Activated CD4-positive, alpha-beta T cell treated with anti-CD3 and anti-CD28 coated beads, Interleukin-2, amount 50 U/mL, for 4 hours (primary cell): ENCODE results near the gene RNF186.
"Not testable (repeated sequence)": the region's sequence is repeated elsewhere in the genome, so short reads cannot be mapped to it uniquely, and the experiment has no call there.

Experiments
- DNase-seq, 2 experiments: peaks; one replicate each; pipeline ENCODE4 v3.0.0-alpha.2; 2020

RNF186 gene

DNA sequence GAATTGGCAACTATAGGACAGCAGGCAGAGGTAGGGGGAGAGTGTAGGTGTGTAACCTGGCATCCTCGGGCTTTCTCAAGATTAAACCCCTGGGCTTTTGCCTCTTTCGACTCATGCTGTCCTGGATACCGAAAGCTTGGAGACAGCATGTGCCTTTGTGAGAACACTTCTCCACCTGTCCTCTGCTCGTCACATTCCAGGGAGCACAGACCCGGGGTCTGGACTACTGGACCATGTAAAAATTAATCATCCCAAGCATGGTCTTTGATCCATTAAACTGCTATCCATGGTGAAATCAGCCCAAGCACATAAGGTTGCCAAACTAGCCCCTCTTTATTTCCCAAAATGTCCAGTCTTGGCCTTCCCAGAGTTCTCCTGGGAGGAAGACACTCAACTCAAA is 9.0 kb upstream of the RNF186 start:
- DNase-seq: no peak

DNA sequence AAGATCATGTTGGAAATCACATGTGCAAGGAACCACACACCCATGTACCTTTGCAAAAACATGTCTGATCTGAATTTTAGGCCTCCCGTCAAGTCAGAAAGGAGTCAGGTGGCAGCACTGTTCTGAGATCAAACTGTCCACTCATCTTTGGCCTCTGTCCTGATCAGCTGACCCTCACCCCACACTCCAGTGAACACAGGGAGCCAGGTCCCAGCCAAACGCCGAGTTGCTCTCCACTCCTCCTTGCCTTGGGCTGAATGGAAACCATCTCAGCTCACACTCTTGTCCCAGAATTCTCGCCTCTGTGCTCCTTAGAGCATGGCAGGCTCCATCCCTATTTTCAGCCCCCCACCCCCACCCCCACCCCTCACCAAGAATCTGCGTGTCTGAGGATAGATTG is 4.6 kb upstream of the RNF186 start:
- DNase-seq: no peak

DNA sequence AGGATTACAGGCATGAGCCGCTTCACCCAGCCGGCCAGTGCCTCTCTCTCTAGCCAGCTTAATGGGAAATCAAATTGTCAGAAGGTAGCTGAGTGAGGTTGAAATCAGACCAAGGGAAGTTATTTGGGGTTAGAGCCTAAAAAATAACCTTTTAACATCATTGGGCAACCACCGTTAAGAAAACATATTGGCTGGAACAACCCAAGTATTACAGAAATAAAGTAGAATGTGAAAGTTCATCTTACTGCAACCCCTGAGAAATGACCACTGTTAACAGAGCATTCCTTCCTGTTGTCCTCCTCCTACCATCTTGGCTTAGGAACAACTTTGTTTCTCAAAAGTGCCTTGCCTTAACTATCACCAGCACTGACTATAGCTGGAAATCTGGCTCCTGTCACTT is 3.2 kb upstream of the RNF186 start:
- DNase-seq: no peak

DNA sequence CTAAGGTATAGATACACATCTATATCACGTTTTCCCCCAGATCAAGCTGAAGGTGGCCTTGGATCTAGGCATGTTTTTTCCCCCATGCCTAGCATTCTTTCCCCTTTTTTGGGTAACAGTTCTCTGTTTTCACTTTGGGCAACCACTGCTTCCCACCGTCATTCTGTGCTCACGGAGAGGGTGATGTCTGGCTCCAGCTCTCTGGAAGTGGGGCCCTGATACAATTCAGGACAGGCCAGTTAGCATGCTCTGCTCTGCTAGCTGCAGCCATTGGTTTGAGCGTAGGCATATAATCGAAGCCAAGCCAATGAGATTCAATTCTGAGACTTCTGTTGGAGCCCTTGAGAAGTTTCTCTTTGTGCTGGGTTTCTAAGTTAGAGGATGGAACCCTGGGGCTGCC is 2.1 kb upstream of the RNF186 start:
- no peak for DNase-seq

DNA sequence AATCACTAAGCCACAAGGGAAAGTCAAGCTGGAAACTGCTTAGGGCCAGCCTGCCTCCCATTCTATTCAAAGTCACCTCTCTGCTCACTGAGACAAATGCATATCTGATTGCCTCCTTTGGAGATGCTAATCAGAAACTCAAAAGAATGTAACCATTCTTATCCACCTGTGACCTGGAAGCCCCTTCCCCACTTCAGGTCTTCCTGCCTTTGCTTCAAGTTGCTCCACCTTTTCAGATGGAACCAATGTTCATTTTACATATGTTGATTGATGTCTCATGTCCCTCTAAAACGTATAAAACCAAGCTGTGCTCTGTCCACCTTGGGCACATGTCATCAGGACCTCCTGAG is 1.6 kb upstream of the RNF186 start:
- DNase-seq: not testable (repeated sequence)

DNA sequence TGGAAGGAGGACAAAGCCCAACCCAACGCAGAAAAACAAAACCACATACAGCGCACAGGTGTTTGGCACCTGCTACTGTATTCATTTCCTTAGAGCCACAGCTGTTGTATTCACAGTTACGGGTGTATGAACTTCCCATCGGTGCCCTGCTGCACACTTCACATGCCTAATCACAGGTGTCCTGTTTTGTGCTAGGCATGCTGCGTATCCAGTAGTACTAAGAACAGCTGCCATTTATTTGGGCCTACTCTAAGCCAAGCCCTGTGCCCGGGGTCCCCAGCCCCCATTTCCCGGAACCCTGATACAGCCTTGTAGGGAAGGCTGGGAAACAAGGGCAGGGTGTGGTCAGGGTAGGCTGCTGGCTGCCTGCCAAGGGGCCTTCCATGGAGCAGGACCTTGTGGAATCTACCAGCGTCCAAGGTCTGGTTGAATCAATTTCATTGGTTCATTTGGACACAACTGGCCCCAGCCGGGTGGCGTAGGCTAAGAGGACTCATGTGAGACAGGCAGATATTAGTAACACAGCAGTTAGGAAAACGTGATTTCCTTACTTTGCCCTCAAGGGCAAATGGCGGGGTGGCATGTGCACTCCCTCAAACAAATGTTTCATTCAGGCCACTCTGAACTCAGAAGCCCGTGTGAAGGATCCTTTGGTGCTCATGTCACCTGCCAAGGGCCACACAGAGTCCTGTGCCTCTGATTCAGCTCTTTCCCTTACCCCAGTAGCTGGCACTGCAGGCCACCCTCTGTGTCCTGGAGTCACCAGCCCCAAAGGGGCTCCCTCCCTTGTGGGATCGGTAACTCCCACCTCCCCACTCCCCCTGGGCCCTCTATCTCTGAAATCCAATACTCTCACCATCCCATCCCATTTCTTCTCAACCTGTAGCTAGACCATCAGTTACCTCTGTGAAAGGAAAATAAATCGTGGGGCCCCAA is 986 bp upstream of the RNF186 start:
- DNase-seq: no peak

DNA sequence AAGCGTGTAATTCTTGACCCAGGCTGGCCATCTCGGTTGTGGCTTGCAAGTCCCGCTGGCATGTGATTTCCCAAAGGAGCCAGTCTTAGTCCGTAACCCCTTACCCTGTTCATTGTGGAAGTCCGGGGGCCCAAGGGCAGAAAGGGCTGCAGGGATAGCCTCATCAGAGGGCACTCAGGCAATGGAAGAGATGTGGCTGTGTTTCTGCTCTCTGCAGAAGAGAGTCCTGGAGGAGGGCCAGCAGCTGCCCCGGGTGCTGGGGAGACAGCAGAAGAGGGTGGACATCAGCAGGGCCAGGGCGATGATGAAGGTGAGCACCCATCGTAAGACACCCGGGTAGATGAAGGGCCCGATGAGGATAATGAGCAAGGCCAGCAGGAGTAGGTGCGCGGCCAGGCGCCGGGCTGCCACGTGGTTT is 830 bp downstream of the RNF186 start:
- DNase-seq: no peak

DNA sequence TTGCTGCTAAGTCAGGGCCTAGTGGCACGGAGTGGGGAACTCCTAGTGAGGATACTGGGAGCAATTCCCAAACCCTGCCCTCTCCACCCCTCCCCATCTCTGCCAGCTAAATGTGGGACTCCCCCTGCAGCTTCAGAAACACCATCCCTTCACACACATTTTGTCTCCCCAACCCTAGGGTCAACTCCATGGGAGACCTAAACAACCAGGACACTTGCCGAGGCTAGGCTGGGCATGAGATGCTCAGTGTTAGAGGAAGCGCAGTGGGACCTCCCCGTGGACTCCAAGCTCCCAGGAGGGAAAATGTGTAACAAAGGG is 1.5 kb downstream of the RNF186 start:
- DNase-seq: no peak

DNA sequence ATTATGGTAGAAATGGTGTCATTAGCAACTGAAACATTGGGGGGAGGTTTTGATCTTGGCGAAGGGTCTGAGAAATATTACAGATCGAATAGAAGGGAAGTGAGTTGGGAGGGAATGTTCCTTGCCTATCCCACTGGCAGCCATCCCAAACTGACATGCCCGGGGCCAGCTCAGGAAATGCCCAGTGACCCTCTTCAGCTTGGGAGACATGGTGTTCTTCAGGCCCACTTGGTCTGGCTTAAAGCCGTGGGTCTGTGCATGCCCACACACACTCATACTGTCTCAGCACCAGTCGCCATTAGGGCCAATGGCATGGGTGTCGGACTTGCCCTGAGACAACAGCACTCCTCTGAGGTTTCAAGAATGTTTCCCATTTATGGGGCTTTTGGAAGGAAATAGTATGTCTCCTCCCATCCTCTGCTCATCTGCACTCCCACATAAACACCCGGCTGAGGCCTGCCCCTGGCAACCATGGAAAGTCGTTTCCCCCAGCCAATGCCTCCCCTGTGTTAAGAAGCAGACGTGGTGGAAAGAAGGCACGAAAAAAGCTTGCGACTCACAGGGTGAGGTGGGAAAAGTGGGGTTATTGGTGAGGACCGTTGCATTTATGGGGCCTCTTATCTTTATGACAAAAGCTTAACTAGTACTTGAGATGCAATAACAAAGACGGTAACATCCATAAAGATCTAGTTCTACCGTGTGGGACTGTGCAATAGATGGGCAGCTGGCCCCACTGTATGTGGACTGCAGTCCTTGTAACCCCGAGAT is 2.0 kb downstream of the RNF186 start:
- no peak for DNase-seq

DNA sequence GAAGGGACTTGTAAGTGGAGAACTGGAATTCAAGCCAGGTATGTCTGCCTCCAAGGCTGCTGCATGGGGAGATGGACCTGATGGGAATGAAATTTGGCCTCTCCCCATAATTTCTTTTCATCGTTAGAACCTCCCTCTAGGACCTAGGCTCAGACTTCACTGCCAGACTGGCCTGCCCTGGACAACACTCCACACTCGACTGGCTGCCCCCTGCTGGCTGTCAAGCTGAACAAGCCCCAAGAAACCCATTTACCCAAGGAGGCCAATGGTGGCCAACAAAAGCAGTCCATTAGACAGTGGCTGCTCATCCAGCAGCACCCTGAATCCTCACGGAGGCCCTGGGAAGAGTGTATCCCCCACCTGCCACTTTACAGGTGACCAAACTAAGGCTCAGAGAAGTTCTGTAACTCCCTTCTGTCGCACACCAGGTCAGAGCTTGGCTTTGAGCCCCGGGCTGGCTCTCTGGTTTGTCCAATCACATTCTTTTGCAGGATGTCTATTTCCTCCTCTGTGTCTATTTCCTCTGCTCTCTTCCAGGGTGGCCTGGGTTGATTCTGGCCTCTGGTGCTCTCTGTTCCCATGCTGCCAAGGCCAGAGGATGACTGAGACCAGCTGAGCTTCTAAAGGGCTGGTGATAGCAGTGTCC is 3.8 kb downstream of the RNF186 start:
- peak; percentile 25 to 29 for DNase-seq

DNA sequence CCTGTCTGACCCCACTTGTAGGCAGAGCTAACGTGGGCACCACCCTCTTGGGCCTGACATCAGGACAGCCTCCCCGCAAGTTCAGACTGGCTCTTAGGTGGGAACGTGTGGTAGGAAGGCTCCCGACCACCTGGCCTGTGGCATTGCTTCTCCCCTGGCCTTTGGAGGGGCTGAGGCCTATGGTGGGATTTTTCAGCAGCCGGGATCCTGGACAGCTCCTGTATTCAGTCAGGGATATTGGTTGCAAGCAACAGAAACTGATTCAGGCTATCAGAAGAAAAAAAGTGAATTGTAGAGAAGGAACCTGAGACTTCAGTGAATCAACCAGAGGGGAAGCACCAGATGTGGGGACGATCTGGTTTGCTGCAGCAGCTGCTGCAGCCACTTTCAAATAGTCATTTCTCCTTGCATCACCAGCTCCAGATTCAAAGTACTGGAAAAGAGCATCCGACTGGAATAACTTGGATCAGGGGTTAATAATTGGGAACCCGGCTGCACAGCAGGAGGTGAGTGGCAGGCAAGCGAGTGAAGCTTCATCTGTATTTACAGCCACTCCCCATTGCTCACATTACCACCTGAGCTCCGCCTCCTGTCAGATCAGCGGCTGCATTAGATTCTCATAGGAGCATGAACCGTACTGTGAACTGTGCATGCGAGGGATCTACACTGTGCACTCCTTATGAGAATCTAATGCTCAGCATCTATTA is 5.9 kb downstream of the RNF186 start:
- no peak for DNase-seq

DNA sequence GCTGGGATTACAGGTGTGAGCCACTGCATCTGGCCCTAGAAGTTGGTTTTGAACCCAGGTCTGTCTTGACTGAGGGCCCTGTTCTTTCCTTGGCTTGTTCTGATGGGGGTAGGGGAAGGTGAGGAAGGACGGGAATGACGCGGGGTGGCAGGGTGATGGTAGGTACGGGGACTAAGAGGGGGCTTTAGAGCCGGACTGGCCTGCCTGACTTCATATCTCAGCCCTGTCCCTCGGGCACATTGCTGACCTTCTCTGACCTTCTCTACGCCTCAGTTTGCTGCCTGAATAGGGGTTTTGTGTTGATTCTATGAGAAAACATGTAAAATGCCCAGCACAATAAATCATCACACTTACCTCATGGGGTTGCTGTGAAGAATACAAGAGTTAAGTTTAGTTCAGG is 6.7 kb downstream of the RNF186 start:
- no peak for DNase-seq

DNA sequence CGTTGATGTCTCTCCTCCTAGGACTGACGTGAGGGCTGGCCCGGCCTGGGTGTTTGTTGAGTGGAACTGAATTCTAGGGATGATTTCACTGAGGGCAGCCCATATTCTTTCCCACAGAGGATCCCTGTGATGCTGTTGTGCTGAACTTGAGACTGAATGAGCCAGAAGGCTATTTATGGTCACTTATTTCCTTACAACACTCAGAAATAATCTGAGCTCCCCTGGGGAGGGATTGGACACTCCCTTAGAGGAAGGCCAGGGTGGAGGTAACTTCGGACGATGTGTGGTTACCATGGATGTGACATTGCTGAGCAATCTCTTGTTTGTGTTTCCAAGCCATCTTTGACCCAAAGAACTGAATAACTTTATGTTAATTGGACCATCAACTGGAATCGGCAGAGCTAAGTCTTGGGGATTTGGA is 10.2 kb downstream of the RNF186 start:
- no peak for DNase-seq

DNA sequence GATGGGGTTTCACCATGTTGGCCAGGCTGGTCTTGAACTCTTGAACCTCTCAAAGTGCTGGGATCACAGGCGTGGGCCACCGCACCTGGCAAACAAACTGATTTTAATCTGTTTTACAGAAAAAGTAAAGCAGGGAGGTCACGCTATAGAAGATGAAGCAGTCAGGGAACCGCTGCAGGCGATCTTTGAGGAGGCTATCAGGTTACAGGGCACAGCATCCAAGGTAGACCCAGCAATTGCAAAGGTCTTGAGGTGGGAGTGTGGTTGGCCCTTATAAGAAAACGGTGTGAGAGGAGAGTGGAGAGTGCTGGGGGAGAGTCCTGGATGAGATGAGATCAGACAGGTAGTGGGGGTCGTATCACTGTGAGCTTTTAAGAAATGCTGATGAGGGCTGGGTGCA is 12.8 kb downstream of the RNF186 start:
- DNase-seq: no peak

DNA sequence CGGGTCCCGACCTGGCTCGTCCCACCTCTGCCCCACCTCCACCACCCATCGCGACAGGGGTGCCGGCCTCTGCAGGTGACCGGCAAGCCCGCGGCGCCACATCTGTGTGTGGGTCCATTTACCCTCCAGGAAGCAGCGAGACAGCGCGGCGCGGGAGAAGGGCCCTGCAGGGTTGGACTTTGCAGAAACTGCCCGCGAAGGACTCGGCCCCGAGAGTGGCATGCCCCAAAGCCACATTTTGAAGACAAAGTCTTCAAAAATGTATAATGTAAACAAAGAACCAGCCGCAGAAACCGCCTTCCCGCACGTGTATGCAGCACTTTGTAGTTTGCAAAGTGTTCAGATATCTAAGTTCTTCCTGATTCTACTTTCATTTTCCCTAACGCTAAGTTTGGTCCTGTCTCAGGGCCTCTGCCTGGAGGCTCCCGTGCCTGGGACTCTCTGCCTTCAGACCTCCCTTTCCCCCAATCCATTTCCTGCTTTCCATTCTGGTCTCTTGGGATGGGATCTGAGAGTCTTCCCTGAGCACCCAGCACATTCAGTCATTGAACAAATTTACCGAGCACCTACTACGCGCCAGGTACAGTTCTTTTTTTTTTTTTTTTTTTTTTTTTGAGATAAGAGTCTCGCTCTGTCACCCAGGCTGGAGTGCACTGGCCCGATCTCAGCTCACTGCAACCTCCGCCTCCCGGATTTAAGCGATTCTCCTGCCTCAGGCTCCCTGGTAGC is 14.8 kb downstream of the RNF186 start:
- peak; percentile 24 to 26 for DNase-seq

DNA sequence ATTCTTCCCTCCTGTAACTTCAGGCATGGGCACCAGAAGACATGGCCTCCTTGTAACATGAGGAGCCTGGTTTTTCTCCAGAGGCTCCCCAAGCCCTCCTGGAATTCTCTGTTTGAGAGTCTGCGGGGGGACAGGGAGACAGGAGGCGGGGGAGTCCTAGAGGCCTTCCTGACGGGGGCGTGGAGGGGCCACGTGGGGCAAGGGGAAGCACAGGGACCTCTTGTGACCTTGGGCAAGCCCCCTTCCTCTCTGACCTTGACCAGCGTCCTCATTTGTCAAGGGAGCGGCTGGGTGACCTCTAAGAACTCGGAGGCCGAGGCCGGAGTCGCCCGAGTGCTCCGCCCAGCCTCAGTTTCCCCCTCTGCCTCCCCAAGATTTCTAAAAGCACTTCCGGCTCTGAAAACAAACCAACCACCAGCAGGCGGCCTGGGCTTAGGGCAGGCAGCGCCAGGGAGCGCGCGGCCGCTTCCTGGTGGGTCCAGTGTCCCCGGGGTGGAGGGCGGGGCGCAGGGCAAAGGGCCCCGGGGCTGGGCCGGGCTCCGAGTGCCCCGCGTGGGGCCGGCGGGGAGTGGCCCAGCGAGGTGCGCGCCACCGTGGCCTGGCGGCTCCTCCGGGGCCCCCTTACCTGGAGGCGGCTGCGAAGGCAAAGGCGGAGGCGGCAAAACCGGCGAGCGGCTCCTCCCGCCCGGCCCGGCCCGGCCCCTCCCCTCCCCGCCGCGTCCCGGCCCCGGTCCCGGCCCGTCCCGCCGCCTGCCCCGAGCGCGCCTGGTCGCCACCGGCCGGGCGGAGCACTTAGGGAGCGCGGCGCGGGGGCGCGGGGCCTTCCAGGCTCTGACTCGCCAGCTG is 15.6 kb downstream of the RNF186 start, which contains the start of gene TMCO4:
TMCO4 (minus strand) TSS at position 687 of the 846 bp plus-strand sequence. CDS start 19,158 bp downstream, outside the sequence.
- peak; percentile 29 to 39 for DNase-seq

DNA sequence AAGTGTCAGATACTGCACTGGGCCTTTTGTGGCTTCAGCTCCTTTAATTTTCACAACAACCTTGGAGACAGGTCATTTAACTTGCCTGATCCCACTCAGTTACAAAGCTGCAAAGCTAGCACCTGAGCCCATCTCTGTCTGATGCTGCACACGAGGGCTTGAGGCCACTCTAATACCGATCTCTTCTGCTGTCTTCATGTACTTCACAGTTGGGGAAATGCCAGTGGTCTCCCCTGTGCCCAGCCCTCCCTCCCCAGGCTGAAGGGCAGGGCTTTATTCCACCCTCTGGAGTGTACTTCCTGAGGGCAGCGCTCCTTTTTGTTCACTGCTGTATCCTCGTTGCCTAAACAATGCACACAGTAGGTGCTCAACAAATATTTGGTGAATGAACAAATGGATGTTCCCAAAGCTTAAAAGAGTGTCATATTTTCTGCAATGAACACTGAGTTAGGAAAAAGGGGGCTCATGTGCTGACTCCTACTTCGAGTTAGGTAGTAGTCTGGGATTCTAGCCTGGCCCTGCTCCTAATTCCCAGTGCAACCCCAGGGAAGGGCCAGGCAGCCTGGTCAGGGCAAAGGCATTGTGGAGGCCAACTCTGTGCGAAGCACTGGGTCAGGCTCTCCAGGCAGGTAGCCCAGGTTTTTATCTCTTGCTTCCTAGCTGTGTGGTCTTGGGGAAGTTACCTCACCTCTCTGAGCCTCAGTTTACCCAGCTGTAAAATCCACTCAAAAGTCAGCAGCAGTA is 16.4 kb downstream of the RNF186 start:
- DNase-seq: no peak

DNA sequence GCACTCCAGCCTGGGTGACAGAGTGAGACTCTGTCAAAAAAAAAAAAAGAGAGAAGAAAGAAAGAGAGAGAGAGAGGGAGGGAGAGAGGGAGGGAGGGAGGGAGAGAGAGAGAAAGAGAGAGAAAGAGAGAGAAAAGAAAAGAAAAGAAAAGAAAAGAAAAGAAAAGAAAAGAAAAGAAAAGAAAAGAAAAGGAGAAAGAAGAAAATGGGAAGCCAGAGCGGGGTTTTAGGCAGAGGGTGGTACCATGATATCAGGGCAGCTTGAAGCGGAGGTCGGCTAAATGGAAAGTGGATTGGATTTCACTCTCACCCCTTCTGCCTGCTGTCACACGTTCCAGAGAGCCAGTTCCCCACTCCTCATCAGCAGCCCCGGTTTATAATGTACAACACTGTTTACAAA is 17.3 kb downstream of the RNF186 start:
- no peak for DNase-seq

DNA sequence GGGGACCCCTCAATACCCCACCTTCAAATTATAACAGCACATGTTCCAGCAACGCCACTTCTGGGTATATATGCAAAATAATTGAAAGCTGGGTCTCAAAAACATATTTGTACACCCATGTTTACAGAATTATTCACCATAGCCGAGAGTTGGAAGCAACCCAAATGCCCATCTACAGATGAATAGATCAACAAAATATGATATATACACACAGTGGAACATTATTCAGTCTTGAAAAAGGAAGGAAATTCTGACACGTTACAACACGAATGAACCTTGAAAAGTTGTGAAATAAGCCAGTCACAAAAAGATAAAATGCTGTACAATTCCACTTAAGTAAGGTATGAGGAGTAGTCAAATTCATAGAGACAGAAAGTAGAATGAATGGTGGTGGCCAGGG is 20.5 kb downstream of the RNF186 start:
- DNase-seq: no peak

DNA sequence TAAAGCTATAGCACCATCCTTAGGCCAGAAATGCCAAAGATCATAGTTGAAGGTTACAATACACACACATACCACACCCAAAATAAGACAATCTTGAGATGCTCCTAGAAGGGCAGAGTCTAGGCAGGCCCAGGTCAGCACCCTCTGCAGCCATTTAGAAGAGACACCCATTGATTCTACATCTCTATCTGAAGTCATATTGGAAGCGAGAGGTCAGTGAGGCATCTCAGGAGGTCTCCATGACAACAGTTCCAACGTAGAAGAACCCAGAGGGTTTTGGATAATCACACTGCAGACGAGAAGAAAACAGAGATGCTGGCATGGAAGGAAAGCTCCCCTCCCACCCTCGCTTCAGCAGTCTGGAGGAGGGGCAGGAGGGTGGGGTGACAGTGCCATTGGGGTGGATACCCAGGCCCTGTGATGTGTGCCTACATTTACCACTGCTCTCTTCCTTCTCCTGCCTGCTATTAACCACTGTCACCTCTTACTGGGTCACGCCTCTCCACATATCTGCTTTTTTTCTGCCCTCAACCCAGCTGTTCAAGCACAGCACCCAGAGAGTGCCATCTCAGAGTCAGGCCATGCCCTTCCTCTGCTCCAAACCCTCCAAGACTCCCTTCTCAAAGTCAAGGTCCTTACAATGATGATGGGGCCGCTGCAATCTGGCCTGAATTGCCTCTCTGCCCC is 21.6 kb downstream of the RNF186 start:
- no peak for DNase-seq
